GM21390 (cell line): ENCODE results near the gene LRFN2.

Experiments used
- ATAC-seq: cut with Tn5 transposase; IDR thresholded peaks from one replicate; pipeline ENCODE4 v1.9.1; 2021; ENCODE audit not compliant: unreplicated experiment

LRFN2 gene

DNA sequence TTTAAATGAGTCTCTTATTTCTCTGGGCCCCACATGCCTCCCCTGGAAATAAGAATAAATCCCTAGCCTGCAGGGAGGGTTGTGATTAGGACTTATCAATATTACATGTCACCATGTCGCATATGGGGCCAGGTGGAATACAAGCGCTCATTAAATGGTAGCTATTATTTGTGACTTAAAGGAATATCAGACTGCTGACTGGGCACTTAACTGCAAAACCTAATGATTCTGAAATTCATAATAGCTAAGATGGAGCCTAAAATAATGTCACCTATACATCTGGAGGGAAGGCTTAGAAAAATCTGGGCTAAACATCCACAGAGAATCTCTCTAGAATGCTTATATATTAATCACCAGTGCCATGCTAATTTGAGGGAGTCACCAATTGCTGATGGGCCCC is 106.5 kb downstream of the LRFN2 start:
- no peak for ATAC-seq

DNA sequence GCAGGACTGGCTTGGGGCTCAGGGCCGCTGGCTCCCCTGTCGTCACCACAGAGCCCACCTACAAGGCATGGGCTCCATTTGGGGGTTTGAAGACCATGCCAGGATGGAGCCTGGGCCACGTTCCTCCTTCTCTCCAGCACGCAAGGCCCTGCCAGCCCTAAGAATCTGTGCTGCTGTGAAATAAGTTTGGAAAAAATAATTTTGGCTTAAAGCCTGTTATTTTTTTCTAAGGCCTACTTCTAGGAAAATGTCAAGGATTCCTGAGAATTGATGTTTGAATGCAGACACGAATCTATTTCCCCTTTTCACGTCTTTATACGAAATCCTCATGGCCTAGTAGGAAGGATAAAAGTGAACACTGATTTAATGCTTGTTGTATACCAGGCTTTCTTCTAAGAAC is 107.5 kb downstream of the LRFN2 start:
- ATAC-seq, result no peak

DNA sequence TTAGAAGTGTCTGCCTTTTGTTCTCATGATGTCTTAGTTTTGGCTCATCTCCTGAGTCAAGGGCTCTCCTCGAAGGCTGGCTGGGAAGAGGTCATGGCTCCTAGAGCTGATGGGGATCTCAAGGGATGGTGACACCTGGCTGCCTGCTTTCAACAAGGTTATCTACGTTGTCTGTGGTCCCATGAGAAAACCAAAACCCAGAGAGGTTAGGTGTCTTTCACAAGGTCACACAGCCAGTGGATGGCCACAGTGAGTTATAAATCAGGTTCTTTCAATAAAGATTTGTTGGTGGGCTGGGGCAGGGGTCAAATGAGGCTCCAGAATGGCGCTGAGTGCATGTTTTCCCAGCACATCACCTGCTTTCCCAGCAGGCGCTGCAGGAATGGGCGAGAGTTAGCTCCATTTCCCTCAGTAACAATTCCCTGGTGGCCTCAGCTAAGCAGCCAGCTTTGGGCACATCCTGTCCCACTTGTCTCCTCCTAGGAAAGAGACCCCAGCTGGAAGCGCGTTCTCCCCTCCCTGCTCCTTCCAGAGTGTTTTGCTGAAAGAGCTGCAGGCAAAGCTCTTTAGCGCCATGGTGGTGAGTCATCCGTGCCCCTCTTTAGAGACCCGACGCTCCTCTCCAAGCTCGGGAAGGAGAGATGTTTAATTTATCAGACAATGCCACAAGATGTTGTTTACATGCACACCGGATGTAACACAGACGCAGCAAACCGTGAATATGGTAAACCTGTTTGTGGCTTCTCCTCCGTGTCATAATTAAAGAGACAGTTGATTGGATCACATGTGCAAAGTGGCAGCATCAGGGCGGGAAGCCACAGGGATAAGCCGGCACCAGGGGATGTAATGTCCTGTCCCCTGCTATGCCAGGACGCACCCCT is 109.7 kb downstream of the LRFN2 start:
- no peak for ATAC-seq

DNA sequence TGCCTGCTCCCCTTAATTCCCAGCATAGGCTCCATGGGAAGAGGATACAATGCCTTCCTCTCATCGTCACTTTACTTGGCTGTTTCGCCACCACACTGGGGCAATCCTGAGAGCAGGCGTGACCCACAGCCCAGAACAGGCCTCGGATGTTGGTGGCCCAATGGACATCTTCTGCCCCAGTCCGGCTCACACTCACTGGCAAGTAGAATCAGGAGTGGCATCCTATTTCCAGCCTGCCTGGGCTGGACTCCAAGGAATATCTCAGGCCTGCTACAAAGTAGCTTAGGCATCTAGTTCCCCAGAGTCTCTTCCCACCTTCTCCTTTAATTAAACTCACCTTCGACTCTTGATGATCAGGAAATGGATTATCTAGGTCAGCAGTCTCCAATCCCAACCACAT is 110.5 kb downstream of the LRFN2 start:
- no peak for ATAC-seq

DNA sequence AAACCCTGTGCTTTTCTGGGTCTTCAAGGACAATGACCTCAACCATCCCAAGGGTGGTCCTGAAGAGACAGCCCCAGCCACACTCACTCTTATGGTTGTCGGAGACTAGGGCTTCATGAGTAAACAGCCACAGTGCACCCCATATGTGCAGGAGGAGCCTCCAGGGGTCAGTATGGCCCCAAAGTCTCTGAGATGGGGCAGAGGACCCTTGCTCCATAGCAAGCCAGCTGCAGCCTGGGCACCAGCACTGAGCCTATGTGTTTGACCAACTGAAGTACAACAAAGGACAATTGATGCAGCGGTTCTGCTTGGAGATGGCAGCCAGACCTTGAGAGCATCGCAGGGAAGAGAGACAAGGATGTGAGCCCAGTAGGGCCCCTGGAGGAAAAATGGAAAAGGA is 112.2 kb downstream of the LRFN2 start:
- no peak for ATAC-seq

DNA sequence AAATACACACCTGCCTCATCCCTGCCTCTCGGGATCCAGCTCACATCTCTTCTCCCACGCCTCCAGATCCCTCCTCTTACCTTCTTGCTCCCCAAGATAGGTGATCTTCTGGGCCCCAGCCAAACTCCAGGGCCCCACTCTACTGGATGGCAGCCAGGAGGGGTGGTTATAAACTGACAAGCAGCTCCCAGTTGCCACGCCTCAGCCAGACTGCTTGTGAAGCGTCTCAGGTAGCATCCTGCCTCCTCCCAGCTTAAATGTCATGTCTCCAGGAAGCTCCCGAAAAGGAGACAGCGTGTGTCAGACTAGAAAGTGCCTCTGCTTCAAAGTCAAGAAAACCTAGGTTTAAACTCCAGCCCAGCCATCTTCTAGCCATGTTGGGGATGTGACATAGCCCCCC is 114.1 kb downstream of the LRFN2 start:
- no peak for ATAC-seq

DNA sequence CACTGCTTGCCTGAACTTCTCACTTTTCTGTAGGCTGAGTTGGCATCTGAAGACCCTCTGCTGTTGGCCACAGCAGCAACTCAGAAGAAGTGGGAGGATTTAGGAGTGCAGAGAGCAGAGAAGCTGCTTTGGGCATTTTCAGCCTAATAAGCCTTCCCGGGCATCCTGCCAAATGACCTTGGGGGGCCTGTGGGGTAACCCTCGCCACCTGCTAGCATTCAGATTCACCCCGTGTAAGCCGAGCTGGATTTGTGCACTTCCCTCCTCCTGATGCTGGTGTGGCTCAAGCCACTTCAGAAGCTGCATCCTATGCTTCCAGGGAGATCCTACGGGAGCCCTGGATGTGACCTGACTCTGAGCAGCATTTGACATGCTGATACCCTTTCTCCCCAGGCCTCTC is 114.8 kb downstream of the LRFN2 start:
- ATAC-seq, result no peak

DNA sequence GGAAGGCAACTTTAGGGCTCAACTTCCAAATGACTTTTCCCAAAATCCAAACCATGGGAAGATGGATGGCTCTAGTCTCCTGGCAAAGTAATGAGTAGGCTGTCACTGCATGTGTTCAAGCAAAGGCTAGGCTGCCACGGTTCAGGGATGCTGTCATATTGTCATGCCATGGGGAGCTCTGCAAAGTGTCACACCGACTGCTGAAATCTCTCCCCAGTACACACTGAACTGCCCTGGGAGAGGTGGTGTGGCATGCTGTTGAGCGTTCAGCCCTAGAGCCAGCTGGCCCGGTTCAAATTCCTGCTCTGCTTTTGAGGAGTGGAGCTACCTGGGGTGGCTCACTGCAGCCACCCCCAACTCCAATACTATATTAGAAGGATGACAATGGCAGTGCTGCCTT is 115.9 kb downstream of the LRFN2 start:
- ATAC-seq, result no peak

DNA sequence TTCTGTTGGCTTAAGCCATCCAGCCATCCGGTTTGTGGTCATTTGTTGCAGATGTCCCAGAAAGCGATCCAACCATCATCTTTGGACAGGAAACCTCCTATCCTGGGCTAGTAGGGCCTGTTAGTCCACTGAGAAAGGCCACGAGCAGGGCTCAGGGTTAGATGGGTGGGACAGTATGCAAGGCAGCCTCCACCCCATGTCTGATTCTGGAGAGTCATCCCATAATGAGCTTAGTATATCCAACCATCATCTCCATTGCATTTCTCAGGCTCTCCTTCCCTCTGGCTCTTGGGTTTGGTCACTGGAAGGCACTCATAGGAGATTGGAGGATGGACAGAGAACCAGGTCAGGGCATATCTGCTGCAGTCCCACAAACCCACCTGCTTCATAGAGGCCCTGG is 117.8 kb downstream of the LRFN2 start:
- no peak for ATAC-seq

DNA sequence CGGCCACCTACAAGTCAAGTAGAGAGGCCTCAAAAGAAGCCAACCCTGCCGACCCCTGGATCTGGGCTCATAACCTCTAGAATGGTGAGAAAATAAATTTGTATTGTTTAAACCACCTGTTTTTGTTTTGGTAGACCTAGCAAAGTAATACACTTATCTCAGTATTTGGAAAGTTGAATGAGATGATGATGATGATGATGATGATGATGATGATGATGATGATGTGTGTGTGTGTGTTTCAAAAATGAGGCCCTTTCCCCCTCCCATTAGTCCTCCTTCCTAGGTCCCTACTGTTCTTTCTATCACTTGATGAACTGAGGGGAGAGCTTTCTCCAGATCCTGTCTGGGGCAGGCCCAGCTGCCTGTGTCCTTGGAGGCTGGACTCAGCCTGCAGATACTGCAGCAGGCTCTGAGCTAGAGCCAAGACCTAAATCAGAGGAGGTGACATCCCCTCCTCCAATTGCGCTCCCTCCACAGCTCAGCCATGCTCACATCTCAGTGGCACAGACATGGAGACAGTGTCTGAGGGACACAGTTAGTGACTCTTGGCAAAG is 120.1 kb downstream of the LRFN2 start:
- ATAC-seq, result no peak

DNA sequence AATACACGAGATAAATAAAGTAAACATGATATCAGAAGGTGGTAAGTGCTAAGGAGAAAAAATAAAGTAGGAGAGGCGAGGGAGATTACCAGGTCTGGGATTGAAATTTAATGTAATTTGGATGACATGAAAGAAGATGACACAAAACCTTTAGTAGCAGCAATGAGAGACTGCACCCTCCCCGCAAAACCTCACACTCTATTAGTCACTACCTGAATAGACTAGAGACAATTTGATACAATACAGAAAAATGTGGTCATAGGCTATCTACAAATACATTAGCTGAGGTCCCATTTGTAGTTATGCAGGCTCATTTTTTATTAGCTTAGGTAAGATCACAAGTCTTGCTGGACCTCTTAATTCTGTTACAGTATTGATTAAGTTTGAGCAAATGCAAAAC is 125.5 kb downstream of the LRFN2 start:
- no peak for ATAC-seq

DNA sequence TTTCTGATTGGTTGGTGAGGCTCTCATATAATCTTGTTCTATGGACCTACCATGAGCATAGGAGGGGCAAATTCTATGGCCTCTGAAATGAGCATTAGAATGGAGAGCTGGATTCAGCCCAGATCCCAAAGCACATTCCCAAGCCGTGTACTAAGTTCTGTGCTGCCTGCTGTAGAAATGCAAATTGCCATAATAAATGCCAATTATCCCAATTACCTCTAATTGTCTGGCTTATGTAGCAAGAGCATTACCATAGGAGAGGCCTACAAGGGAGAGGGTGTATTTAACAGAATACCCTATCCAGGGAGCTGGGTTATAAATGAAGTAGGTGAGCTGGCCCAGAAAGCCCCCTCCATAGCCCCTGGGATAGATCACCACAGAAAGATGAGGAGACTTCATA is 126.8 kb downstream of the LRFN2 start:
- no peak for ATAC-seq

DNA sequence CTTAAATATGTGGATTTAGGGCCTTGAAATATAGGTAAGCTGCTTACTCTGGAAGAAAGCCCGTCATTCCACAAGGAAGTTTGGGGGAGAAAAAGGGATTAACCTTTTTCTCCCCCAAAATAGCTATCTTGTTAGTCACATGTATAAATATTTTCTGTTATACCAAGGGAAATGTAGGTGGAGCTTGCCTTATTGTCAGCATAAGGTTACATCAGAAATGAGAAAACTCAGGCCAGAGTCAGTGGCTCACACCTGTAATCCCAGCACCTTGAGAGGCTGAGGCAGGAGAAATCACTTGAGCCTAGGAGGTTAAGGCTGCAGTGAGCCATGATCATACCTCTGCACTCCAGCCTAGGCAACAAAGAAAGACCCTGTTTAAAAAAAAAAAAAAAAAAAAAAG is 129.9 kb downstream of the LRFN2 start:
- no peak for ATAC-seq

DNA sequence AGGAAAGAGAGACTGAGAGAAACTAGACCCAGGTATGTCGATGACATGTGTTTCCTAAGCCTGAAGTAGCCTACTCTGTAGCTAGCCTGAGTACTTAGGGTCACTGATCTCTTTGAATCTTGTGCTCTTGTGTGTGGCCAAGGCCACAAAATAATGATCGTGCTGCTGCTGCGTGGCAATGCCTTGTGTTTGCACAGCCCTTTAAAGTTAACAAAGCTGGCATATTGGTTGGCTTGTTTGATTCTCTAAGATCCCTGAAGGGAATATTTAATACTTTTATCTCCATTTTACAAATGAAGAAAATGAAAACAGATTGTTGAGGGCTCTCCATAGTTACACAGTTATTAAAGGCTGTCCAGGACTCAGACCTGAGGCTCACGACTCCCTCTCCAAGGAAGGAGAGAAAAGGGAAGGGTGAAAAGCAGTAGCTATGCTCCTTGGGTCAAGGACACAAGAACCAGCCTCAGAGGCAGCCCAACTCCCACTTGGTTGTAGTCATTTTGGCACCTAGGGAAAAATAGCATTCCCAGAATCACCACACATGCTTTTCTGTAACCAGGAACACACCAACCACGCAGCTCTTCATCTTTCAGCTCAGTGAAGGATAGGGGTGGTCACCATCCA is 130.7 kb downstream of the LRFN2 start:
- ATAC-seq, result no peak

DNA sequence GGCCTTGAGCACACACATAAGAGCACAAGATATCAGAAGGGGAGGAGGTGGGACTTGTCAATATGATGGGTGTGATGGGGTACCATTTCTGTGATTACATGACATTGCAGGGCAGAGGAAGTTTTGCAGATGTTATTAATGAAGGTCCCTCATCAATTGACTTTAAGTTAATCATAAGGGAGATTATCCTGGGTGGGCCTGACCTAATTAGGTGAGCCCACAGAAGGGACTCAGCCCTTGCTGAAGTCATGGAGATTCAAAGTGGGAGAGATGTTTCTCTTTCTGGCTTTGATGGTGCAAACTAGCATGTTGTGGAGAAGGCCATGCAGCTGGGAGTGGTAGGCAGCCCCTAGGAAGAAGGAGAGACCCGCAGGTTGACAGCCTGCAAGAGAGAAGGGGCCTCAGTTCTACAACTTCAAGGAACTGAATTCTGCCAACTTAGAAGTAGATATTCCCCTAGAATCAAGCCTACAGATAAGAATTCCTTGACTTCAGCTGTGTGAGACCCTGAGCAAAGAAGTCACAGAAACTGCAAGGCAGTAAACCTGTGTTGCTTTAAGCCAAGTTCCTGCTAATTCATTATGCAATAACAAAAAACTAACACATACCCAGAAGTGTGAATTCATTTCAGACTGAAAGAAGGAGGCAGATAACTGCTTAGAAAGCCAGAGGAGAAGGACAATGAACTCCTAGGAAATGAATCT is 131.3 kb downstream of the LRFN2 start:
- ATAC-seq, result no peak

DNA sequence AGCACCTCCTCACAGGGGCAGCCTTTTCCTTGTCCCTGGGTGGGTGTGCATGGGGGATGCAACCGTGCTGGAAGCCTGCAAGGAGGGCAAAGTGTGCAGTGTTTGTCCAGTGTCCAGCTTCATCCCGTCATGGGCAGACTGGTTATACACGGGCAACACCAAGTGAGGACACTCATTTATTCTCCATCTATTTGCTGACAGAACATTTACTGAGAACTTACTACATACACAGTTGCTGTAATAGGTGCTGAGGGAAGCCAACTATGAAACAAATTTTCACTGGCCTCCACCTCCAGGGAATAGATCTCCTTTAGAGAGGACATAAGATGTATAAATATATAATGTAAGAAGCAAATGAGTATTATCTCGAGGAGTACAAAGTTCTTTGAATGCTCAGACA is 136.7 kb downstream of the LRFN2 start:
- ATAC-seq, result no peak

DNA sequence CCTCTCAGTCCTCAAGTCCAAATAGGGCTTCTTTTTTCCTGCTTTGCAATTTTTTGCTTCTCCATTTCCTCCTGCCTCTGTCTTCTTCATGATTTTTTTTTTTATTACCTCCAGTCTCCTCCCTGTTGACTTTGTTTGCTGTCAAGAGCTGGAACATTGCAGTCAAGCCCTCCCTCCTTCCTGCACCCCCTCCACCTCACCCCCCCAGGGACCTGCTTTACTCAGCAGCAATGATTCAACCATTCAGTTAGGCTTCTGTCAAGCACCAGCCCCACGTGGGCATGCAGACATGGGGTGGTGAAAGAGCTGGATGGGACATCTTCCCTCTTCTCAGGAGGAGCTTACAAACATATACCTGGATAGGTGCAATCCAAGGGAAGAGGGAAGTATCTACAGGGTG is 142.4 kb downstream of the LRFN2 start:
- ATAC-seq, result no peak

DNA sequence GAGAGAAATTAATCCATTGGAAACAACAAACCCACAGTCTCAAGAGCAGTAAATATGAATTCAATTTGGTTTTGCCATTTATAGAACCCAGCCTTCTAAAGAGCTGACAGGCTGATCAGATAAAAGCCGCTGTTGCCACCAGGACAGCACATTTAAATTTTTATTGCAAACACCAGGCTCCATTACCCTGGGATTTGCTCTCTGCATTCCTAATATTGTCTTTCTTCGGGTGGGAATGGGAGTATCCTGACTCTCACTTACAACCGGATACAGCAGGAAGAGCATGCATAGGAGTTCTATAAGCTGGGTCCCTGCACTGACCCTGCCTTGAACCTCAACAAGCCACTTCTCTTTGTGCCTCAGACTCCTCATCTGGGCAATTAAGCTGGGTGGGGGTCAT is 142.9 kb downstream of the LRFN2 start:
- no peak for ATAC-seq

DNA sequence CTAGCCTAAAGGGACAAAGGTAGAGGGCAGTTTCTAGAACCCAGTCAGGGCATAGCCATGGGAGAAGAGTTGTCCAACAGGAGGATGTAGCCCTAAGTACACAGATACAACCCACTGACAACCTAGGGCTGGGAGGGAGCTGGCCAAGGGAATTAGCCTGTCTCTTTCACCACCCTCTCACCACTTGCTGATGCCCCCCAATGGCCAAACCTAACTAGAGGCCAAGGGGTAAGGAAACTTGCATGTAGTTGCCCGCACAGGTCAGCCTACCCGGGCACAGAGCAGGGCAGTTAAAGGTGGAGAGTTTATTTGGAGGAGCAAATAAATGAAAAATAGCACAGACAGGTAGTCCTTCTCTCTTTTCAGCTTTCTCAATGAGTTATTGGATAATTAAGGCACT is 143.3 kb downstream of the LRFN2 start:
- ATAC-seq, result no peak

DNA sequence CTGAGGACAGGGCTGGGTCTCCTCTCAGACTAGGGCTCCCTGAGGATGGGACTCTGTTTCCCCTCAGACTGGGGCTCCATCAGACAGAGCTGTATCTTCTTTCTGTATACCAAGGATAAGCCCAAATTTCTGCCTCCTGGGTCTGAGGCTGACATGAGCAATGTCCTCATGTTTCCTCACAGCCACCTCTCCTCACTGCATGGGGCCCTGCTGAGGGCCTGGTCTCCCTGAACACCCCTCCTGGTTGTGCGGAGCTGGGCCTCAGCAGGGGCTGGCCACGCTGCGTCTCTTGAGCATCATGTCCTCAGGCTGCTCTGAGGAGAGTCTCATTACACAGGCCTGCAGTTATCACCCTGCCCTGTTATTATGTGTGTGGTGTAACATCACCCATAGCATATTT is 144.6 kb downstream of the LRFN2 start:
- no peak for ATAC-seq

DNA sequence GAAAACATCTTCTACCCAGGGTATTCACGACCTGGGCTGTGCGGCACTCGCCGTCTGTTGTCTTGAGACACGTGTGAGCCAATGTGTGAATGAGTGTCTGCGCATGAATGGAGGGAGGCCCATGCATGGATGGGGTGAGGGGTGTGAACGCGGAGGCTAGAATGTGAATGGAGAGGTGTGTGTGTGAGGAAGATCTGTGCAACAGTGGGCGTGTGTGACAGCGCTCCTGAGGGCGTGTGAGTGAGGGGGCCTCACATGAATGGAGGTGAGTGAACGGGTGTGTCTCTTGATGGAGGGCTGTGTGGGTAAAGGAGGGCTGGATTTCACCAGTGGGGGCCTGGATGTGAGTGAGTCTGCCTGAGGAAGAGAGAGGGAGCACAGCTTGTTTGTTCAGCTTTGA is 146.0 kb downstream of the LRFN2 start:
- no peak for ATAC-seq

DNA sequence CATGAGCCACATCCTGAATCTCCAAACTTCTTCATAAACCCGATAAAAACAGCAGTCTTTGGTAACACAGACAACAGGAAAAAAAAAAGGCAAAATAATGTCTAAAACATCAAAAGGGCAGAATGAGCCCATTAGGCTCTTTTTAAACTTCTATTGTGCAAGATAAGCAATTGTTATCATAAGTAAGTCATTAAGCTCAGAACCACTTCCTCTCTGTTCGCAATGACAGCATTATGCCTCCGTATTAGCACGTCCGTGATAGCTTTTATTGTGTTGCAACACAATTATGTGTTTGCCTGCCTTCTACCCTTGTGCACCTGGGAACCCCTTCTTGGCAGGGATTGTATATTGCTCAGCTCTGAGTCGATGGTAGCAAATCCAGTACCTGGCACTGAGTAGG is 147.1 kb downstream of the LRFN2 start:
- no peak for ATAC-seq
